Transverse colon (tissue), 4 donors: ENCODE measurements around the gene CHGA. TPM values are rescaled to one million over a fixed set of nuclear protein-coding genes. Genes with fewer than 3 reads are reported as not detected.

Experiments used
- DNase-seq: peaks from one replicate; pipeline ENCODE4 v3.0.0-alpha.2; 2019
- H3K27ac ChIP-seq, 4 donors: fragments of 200-600 bp; sonication (generic); 2 replicates each; pipeline ENCODE4 v1.5.1; 2016 to 2018; ENCODE audit warnings: inconsistent platforms in 4 of 4
- H3K27me3 ChIP-seq: fragments of 200-600 bp; sonication (generic); 2 replicates; pipeline ENCODE4 v1.5.1; 2017; ENCODE audit warnings: inconsistent platforms
- H3K36me3 ChIP-seq, 4 donors: fragments of 200-600 bp; sonication (generic); 2 replicates each; pipeline ENCODE4 v1.5.1; 2017 to 2019; ENCODE audit warnings: inconsistent platforms in 4 of 4
- H3K4me1 ChIP-seq, 4 donors: fragments of 200-600 bp; sonication (generic); 2 replicates each; pipeline ENCODE4 v1.5.1; 2017 to 2020; ENCODE audit warnings: inconsistent platforms in 4 of 4
- H3K4me3 ChIP-seq, 4 donors: fragments of 200-600 bp; sonication (generic); 1 replicate in 1 of 4; 2 replicates in 3 of 4; pipeline versions ENCODE4 v1.5.1 to v1.6.1; 2017 to 2019; ENCODE audit warnings: inconsistent platforms in 4 of 4
- H3K9me3 ChIP-seq, 2 donors: fragments of 200-600 bp; sonication (generic); 2 replicates each; pipeline ENCODE4 v1.5.1; 2017 to 2019; ENCODE audit warnings: inconsistent platforms in 2 of 2
- EP300 ChIP-seq: sonication (generic); formaldehyde crosslinking; IDR thresholded peaks from one replicate; pipeline ENCODE4 v1.6.1; 2017; ENCODE audit warnings: antibody characterized with exemption, low read depth
- POLR2A ChIP-seq: fragments of 450-650 bp; IDR thresholded peaks from one replicate; pipeline ENCODE4 v1.6.1; 2016; ENCODE audit warnings: antibody characterized with exemption, mild to moderate bottlenecking, moderate library complexity
- POLR2AphosphoS5 ChIP-seq, 3 donors: sonication (generic); formaldehyde crosslinking; IDR thresholded peaks; one replicate each; pipeline ENCODE4 v1.6.1; 2016; ENCODE audit warnings: antibody characterized with exemption in 3 of 3
- WGBS, 2 donors: methylation state at CpG; one replicate each; pipeline ENCODE4 v1.1.5; 2018; ENCODE audit warnings: low coverage in 1 of 2; 5-methylcytosine and 5-hydroxymethylcytosine counted together
- in situ Hi-C, 4 donors: fragments of 200-750 bp; cut with MboI; loops; one replicate each; pipeline versions ENCODE4 v1.15.0 to v1.15.1; 2017; ENCODE audit warnings: low sequenced_read_pairs in 3 of 4, low pct_ligation_motif_present in 1 of 4, low pct_unique_long_range_greater_than_20kb in 1 of 4
- intact Hi-C: fragments of 100-400 bp; cut with DNase I; formaldehyde crosslinking; loops from one replicate; pipeline ENCODE4 v1.15.1; 2023; ENCODE audit warnings: low total_unique reads
- total RNA-seq, 4 donors: library from RNA; depleted of rRNA; stranded (reverse); fragments of >200 nt; gene quantifications; one replicate each; pipeline ENCODE4 v1.1.0, GENCODE V29; 2016
- TF ChIP-seq, protein P1 (sequence below), 5 experiments: fragments of 200-600 bp in 3 of 5; fragments of 450-650 bp in 2 of 5; sonication (generic) in 3 of 5; IDR thresholded peaks; 1 replicate in 2 of 5; 2 replicates in 3 of 5; pipeline ENCODE4 v1.5.1; 2016 to 2017; ENCODE audit warnings: antibody characterized with exemption in 5 of 5, inconsistent platforms in 3 of 5, mild to moderate bottlenecking in 2 of 5, moderate library complexity in 1 of 5

CHGA gene
- total RNA-seq, 4 donors from 2014 or later, result 9.2 to 215 (median 40.7) TPM

- Histone ChIP-seq H3K4me1 (peaks cover 0 to 9% (median 5%) of the 10 kb centered on the region in 4 donors), H3K27me3 (no peaks in the 10 kb centered on the region), H3K4me3 (no peak overlapping the region), H3K9me3 (no peaks in the 10 kb centered on the region), H3K36me3 (peaks cover 0 to 11% (median 0%) of the 10 kb centered on the region in 4 donors), H3K27ac (no peak overlapping the region)
- intact Hi-C loops (no loop called here), in situ Hi-C loops (loop anchor here in 1 of 4 donors (10.0 kb wide), 1 partner anchor 186 kb away; no protein-coding TSS in a partner anchor)
- no peak for DNase-seq
- 84% methylated on average over 21 of the region's 22 CpGs; no CpG with 5 or more reads in 1 of the 2 donors for WGBS, 2 donors
- no peak for TF ChIP-seq POLR2A
- TF ChIP-seq EP300, result no peak
- no peak for TF ChIP-seq POLR2AphosphoS5 (IDR thresholded peaks at IDR 0.05)
Measured at GRCh38 chr14:92948647-92949046, 25.7 kb downstream of the CHGA start.

DNA sequence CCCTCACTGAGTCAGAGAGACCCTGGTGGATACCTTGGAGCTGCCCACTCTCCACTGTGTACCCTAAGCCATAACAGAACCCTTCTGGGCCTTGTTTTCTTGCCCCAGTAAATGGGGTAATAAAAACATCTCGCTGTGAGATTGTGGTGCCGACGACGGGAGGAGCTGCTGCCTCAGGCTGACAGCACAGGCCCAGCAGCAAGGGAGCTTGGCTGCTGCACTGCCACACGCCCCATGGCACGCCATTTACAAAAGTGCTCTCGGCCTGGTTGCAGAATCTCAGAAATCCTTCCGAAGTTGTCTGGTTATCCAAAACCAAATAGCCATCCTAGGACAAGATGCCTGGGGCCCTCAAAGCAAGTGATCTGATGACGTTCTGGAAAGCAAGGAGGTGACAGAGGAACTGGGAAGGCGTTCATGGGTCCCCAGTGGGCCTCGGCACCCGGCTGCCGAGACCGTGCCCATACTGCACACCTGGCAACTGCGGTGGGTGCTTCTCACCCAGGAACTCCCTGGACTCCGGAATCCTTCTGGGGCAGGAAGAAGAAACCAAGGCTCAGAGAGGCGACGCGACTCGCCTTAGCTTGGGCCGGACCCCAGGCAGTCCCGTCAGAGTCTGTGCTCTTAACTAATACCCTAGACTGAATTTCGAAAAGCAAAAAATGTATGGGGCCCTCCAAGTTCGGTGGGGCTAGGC is 26.7 kb downstream of the CHGA start:
- H3K9me3 ChIP-seq, result no peaks in the 10 kb centered on the region
- WGBS, 2 donors, result 88% methylated on average over 24 of the region's 24 CpGs; no CpG with 5 or more reads in 1 of the 2 donors
- no peak overlapping the region for H3K4me3 ChIP-seq
- H3K4me1 ChIP-seq, result peaks cover 0 to 9% (median 5%) of the 10 kb centered on the region in 4 donors
- in situ Hi-C loops (loop anchor here (5.0 to 10.0 kb wide), 3 partner anchors 185 to 195 kb away; no protein-coding TSS in a partner anchor), intact Hi-C loops (loop anchor here (2.0 to 5.0 kb wide), 2 partner anchors 168 to 189 kb away; partner anchors contain the start of gene ITPK1)
- peaks cover 0 to 11% (median 0%) of the 10 kb centered on the region in 4 donors for H3K36me3 ChIP-seq
- TF ChIP-seq POLR2A, result no peak
- TF ChIP-seq, protein P1, sequence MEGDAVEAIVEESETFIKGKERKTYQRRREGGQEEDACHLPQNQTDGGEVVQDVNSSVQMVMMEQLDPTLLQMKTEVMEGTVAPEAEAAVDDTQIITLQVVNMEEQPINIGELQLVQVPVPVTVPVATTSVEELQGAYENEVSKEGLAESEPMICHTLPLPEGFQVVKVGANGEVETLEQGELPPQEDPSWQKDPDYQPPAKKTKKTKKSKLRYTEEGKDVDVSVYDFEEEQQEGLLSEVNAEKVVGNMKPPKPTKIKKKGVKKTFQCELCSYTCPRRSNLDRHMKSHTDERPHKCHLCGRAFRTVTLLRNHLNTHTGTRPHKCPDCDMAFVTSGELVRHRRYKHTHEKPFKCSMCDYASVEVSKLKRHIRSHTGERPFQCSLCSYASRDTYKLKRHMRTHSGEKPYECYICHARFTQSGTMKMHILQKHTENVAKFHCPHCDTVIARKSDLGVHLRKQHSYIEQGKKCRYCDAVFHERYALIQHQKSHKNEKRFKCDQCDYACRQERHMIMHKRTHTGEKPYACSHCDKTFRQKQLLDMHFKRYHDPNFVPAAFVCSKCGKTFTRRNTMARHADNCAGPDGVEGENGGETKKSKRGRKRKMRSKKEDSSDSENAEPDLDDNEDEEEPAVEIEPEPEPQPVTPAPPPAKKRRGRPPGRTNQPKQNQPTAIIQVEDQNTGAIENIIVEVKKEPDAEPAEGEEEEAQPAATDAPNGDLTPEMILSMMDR (IDR thresholded peaks at IDR 0.05), result no peak
- no peak for TF ChIP-seq EP300
- no peak for TF ChIP-seq POLR2AphosphoS5 (IDR thresholded peaks at IDR 0.05)
- no peak for DNase-seq
- H3K27ac ChIP-seq, result no peak overlapping the region
- no peaks in the 10 kb centered on the region for H3K27me3 ChIP-seq

DNA sequence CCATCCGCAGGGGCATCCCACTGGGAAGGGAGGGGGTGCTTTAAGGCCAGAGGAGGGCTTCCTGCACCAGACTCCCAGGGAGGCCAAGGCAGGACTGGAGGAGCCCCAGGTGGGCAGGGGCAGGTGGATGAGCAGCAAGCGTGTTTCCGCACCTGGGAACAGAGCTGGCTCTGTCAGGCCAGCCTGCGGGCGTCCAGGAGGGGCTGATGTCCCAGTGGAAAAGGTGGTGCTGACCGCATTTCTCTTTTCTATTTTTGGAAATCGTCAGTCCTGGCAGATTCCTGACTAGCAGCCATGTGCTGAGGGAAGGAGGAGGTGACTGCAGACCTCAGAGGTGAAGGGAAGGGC is 27.2 kb downstream of the CHGA start:
- peaks cover 0 to 11% (median 0%) of the 10 kb centered on the region in 4 donors for H3K36me3 ChIP-seq
- 93% methylated on average over 7 of the region's 7 CpGs; no CpG with 5 or more reads in 1 of the 2 donors for WGBS, 2 donors
- intact Hi-C loops, result loop anchor here (2.0 to 5.0 kb wide), 2 partner anchors 167 to 189 kb away; partner anchors contain the start of gene ITPK1

DNA sequence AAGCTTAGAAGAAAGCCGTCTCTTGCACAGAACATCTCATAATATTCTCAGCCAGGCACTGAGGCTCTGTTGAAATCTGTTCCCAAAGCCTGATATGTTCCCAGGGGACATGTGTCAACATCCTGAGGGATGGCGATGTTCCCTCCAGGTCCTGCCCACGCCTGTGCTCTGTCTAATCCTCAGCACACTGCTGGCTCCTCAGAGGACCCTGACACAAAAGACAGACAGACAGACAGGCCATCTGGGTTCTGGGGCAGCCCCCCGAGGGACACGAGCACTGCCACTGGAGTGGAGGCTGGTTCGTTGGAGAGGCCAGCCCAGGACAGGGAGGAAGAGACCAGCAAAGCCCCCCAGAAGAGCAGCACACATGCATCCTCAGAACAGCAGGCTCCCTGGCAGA is 27.8 kb downstream of the CHGA start:
- intact Hi-C loops, result loop anchor here (2.0 to 5.0 kb wide), 2 partner anchors 167 to 188 kb away; partner anchors contain the start of gene ITPK1
- H3K27ac ChIP-seq, result no peak overlapping the region
- H3K27me3 ChIP-seq, result no peaks in the 10 kb centered on the region
- H3K36me3 ChIP-seq, result peaks cover 0 to 11% (median 0%) of the 10 kb centered on the region in 4 donors
- no peak overlapping the region for H3K4me3 ChIP-seq
- no peak for TF ChIP-seq POLR2A
- TF ChIP-seq EP300, result no peak
- TF ChIP-seq POLR2AphosphoS5 (IDR thresholded peaks at IDR 0.05), result no peak
- TF ChIP-seq, protein P1 (IDR thresholded peaks at IDR 0.05), result no peak
- no peaks in the 10 kb centered on the region for H3K9me3 ChIP-seq
- peaks cover 0 to 9% (median 5%) of the 10 kb centered on the region in 4 donors for H3K4me1 ChIP-seq
- no peak for DNase-seq
- in situ Hi-C loops, result loop anchor here in 3 of 4 donors (5.0 to 10.0 kb wide), 3 partner anchors 184 to 194 kb away; no protein-coding TSS in a partner anchor
- 92% methylated on average over 6 of the region's 6 CpGs; no CpG with 5 or more reads in 1 of the 2 donors for WGBS, 2 donors

More for the DNA sequence above, 27.2 kb downstream of the CHGA start:
- Histone ChIP-seq H3K27me3 (no peaks in the 10 kb centered on the region), H3K4me3 (no peak overlapping the region), H3K9me3 (no peaks in the 10 kb centered on the region), H3K27ac (no peak overlapping the region), H3K4me1 (peaks cover 0 to 9% (median 5%) of the 10 kb centered on the region in 4 donors)
- in situ Hi-C loops, result loop anchor here in 3 of 4 donors (5.0 to 10.0 kb wide), 3 partner anchors 185 to 195 kb away; no protein-coding TSS in a partner anchor
- TF ChIP-seq POLR2AphosphoS5 (IDR thresholded peaks at IDR 0.05), result no peak
- TF ChIP-seq EP300, result no peak
- TF ChIP-seq, protein P1 (IDR thresholded peaks at IDR 0.05), result no peak
- TF ChIP-seq POLR2A, result no peak
- DNase-seq, result no peak
